ENCODE results near the gene SLC2A4RG.

SLC2A4RG gene

GRCh38 chr20:63697357-63697867, 42.2 kb upstream of the SLC2A4RG start:
- no peak overlapping the region for H3K4me3 ChIP-seq (ENCODE audit: low read depth, low read length)
- TF ChIP-seq, protein P1, sequence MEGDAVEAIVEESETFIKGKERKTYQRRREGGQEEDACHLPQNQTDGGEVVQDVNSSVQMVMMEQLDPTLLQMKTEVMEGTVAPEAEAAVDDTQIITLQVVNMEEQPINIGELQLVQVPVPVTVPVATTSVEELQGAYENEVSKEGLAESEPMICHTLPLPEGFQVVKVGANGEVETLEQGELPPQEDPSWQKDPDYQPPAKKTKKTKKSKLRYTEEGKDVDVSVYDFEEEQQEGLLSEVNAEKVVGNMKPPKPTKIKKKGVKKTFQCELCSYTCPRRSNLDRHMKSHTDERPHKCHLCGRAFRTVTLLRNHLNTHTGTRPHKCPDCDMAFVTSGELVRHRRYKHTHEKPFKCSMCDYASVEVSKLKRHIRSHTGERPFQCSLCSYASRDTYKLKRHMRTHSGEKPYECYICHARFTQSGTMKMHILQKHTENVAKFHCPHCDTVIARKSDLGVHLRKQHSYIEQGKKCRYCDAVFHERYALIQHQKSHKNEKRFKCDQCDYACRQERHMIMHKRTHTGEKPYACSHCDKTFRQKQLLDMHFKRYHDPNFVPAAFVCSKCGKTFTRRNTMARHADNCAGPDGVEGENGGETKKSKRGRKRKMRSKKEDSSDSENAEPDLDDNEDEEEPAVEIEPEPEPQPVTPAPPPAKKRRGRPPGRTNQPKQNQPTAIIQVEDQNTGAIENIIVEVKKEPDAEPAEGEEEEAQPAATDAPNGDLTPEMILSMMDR (IDR thresholded peaks at IDR 0.05; ENCODE audit: borderline replicate concordance, insufficient read depth, low read depth, low read length) = no peak

- no peak overlapping the region for H3K4me3 ChIP-seq (ENCODE audit: low read depth, low read length)
- TF ChIP-seq, protein P1 (IDR thresholded peaks at IDR 0.05; ENCODE audit: borderline replicate concordance, insufficient read depth, low read depth, low read length) = no peak
These were observed 41.6 kb upstream of the SLC2A4RG start for GRCh38 chr20:63697868-63698545.

DNA sequence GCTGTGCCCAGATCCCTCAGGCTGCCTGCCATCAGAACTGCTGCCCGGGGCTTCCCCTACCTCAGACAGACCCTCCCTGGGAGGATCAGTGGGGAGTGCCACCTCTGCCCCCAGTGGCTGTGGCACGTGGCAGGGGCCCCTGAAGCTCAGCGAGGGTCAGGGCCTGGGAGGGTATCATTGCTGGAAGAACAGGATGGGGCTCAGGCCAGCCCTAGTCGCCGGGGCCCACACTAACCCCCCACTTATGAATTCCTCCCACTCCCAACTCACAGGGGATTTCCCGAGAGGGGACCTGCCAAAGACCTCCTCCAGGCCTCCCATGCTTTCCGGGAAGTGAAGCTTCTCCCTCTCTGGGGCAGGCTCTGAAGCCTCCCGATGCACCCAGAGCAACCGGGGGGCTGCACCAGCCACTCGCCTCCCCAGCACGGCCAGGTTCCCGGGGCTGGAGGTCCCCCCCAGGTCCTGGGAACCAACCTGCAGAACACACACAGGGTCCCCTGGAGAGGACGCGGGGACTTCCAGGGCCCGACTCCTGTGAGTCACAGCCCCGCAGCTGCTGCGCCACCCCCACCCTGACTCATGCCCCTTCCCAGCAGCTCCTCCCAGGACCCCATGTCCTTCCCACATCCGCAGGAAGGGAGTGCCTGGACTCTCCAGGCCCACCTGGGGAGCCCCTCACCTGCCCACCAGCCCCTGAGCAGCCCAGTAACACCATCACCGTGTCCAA, 40.7 kb upstream of the SLC2A4RG start:
- no peak overlapping the region for H3K4me3 ChIP-seq (ENCODE audit: low read depth, low read length)
- TF ChIP-seq, protein P1 (IDR thresholded peaks at IDR 0.05; ENCODE audit: borderline replicate concordance, insufficient read depth, low read depth, low read length) = no peak

DNA sequence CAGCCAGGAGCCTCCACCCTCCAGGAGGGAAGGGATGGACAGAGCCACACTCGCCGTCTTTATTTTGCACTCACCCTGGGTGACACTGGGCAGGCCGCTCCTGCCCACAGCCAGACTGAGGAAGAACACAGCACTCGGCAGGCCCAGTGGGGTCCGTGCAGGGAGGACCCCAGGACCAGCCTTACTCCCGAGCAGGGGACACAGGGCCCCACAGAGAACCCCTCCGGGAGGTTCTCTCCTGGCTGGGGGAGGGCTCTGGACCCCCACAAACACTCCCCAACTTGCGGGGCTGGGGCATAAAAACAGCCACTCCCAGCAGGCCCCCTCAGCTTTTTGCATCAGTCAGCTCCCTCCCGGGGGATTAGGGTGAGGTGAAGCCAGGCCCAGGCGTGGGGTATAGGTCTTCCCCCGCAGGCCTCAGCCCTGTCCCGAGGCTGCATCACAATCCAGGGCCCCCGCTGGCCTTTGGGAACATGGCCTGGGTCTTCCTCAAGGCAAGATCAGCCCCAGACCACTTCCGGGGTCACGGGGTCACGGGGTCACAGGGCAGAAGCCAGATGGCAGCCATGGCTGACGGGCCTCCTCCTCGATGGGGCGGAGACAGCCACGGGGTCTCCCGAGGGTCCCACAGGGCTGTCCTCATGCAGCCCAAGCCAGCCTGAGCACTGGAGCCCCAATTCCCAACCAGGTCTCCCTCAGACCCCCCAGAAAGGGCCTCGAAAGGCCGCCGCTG, 39.9 kb upstream of the SLC2A4RG start:
- TF ChIP-seq, protein P1 (IDR thresholded peaks at IDR 0.05; ENCODE audit: borderline replicate concordance, insufficient read depth, low read depth, low read length) = no peak
- no peak overlapping the region for H3K4me3 ChIP-seq (ENCODE audit: low read depth, low read length)

GRCh38 chr20:63700199-63701050, 39.2 kb upstream of the SLC2A4RG start:
- TF ChIP-seq, protein P1 (IDR thresholded peaks at IDR 0.05; ENCODE audit: borderline replicate concordance, insufficient read depth, low read depth, low read length) = no peak
- no peak overlapping the region for H3K4me3 ChIP-seq (ENCODE audit: low read depth, low read length)

- no peak overlapping the region for H3K4me3 ChIP-seq (ENCODE audit: low read depth, low read length)
- TF ChIP-seq, protein P1 (IDR thresholded peaks at IDR 0.05; ENCODE audit: borderline replicate concordance, insufficient read depth, low read depth, low read length) = no peak
These were observed 38.6 kb upstream of the SLC2A4RG start for GRCh38 chr20:63701051-63701328.

Measured in GM12875 (cell line).